CD14-positive monocyte (primary cell): ENCODE data around the gene KIF4A. TPM values are rescaled to one million over a fixed set of nuclear protein-coding genes. Genes with fewer than 3 reads are reported as not detected.

Experiments
- DNase-seq, 3 donors: peaks; one replicate each; pipeline ENCODE4 v3.0.0-alpha.2; 2011 to 2022
- H2AFZ ChIP-seq: 2 replicates; pipeline ENCODE4 v1.6.0; 2012; ENCODE audit warnings: mild to moderate bottlenecking, low read depth, low read length, inconsistent platforms; ENCODE audit not compliant: insufficient read depth, poor library complexity, severe bottlenecking
- H3K27ac ChIP-seq, 2 donors: 1 replicate in 1 of 2; 2 replicates in 1 of 2; pipeline ENCODE4 v1.5.1; 2012 to 2013; ENCODE audit warnings: low read length in 2 of 2, control low read depth in 1 of 2, inconsistent platforms in 1 of 2, low read depth in 1 of 2, mild to moderate bottlenecking in 1 of 2
- H3K27me3 ChIP-seq, 2 donors: one replicate each; pipeline versions ENCODE4 v1.6.0 to v1.6.1; 2011 to 2013; ENCODE audit warnings: low read length in 2 of 2; ENCODE audit not compliant: control insufficient read depth in 2 of 2, insufficient read depth in 2 of 2
- H3K36me3 ChIP-seq, 2 donors: replicated peaks in 1 of 2; 1 replicate in 1 of 2; 2 replicates in 1 of 2; pipeline versions ENCODE4 v1.5.1 to v1.6.1; 2012 to 2013; ENCODE audit warnings: low read length in 2 of 2, control low read depth in 1 of 2, inconsistent platforms in 1 of 2, mild to moderate bottlenecking in 1 of 2; ENCODE audit not compliant: insufficient read depth in 2 of 2, control insufficient read depth in 1 of 2
- H3K4me1 ChIP-seq, 2 donors: 1 replicate in 1 of 2; 2 replicates in 1 of 2; pipeline versions ENCODE4 v1.5.1 to v1.6.1; 2012 to 2013; ENCODE audit warnings: low read length in 2 of 2, control low read depth in 1 of 2, inconsistent platforms in 1 of 2, mild to moderate bottlenecking in 1 of 2, moderate library complexity in 1 of 2; ENCODE audit not compliant: insufficient read depth in 2 of 2, control insufficient read depth in 1 of 2
- H3K4me2 ChIP-seq: replicated peaks from 2 replicates; pipeline ENCODE3; 2012; ENCODE audit warnings: low read length, moderate library complexity, mild to moderate bottlenecking; ENCODE audit not compliant: poor library complexity, severe bottlenecking; ENCODE audit errors: extremely low read depth
- H3K4me3 ChIP-seq, 3 experiments: fragments of 200-600 bp in 1 of 3; sonication (generic) in 1 of 3; replicated peaks in 1 of 3; 1 replicate in 2 of 3; 2 replicates in 1 of 3; pipeline ENCODE4 v1.5.1; 2011 to 2013; ENCODE audit warnings: low read length in 3 of 3, mild to moderate bottlenecking in 3 of 3, control low read depth in 2 of 3, low read depth in 2 of 3, inconsistent platforms in 1 of 3, moderate library complexity in 1 of 3
- H3K79me2 ChIP-seq: 2 replicates; pipeline ENCODE4 v1.6.0; 2012; ENCODE audit warnings: mild to moderate bottlenecking, control low read depth, inconsistent platforms, low read length, moderate library complexity; ENCODE audit not compliant: insufficient read depth
- H3K9ac ChIP-seq: 2 replicates; pipeline ENCODE4 v1.6.0; 2017; ENCODE audit warnings: low read length, mild to moderate bottlenecking; ENCODE audit not compliant: insufficient read depth, poor library complexity, severe bottlenecking
- H3K9me3 ChIP-seq, 2 donors: replicated peaks in 1 of 2; 1 replicate in 1 of 2; 2 replicates in 1 of 2; pipeline versions ENCODE4 v1.5.1 to v1.6.1; 2012 to 2013; ENCODE audit warnings: low read length in 2 of 2, control low read depth in 1 of 2; ENCODE audit not compliant: control insufficient read depth in 1 of 2, insufficient read depth in 1 of 2
- H4K20me1 ChIP-seq: 2 replicates; pipeline ENCODE4 v1.6.0; 2012; ENCODE audit warnings: mild to moderate bottlenecking, low read length, control low read depth, moderate library complexity; ENCODE audit not compliant: insufficient read depth
- H3K27ac Mint-ChIP-seq, 7 donors: one replicate each; pipeline ENCODE4 v1.8.0; 2020; ENCODE audit warnings: mild to moderate bottlenecking in 7 of 7, mixed read lengths in 7 of 7, moderate library complexity in 6 of 7, inconsistent platforms in 2 of 7
- H3K27me3 Mint-ChIP-seq, 3 donors: one replicate each; pipeline ENCODE4 v1.8.0; 2021 to 2022; ENCODE audit warnings: low read depth in 3 of 3, mild to moderate bottlenecking in 3 of 3, mixed read lengths in 3 of 3, moderate library complexity in 3 of 3, inconsistent platforms in 1 of 3
- H3K36me3 Mint-ChIP-seq, 2 donors: one replicate each; pipeline ENCODE4 v1.8.0; 2020; ENCODE audit warnings: mixed read lengths in 2 of 2, inconsistent platforms in 1 of 2, mild to moderate bottlenecking in 1 of 2
- H3K4me1 Mint-ChIP-seq: one replicate; pipeline ENCODE4 v1.8.0; 2020; ENCODE audit warnings: mild to moderate bottlenecking, mixed read lengths
- H3K4me3 Mint-ChIP-seq, 2 donors: one replicate each; pipeline ENCODE4 v1.8.0; 2020; ENCODE audit warnings: mild to moderate bottlenecking in 2 of 2, mixed read lengths in 2 of 2, moderate library complexity in 1 of 2
- H3K9me3 Mint-ChIP-seq, 7 donors: one replicate each; pipeline ENCODE4 v1.8.0; 2020 to 2022; ENCODE audit warnings: mixed read lengths in 7 of 7, mild to moderate bottlenecking in 6 of 7, moderate library complexity in 6 of 7, inconsistent platforms in 2 of 7
- WGBS: methylation state at CpG from one replicate; pipeline ENCODE4 v1.1.5; 2013; ENCODE audit warnings: missing lambda C conversion rate; ENCODE audit not compliant: insufficient coverage; 5-methylcytosine and 5-hydroxymethylcytosine counted together
- intact Hi-C, 2 donors: fragments of 100-400 bp; cut with micrococcal nuclease; formaldehyde crosslinking; loops; one replicate each; pipeline versions ENCODE4 v1.15.0 to v1.15.1; 2023
- polyA plus RNA-seq, 3 donors: library from polyadenylated mRNA; depleted of rRNA in 1 of 3; unstranded in 2 of 3; stranded (reverse) in 1 of 3; fragments of 300-500 nt in 2 of 3; fragments of >200 nt in 1 of 3; fragmentation: Illumina TruSeq in 2 of 3; gene quantifications; 1 replicate in 2 of 3; 2 replicates in 1 of 3; pipeline ENCODE4 v1.2.3, GENCODE V29; 2012 to 2021
- TF ChIP-seq, protein P1 (sequence below): fragments of 200-600 bp; IDR thresholded peaks from one replicate; pipeline ENCODE4 v1.8.0; 2022; ENCODE audit warnings: antibody characterized with exemption, mild to moderate bottlenecking

Gene KIF4A
- polyA plus RNA-seq, 3 donors, result 0.03 TPM; not detected in 2

DNA sequence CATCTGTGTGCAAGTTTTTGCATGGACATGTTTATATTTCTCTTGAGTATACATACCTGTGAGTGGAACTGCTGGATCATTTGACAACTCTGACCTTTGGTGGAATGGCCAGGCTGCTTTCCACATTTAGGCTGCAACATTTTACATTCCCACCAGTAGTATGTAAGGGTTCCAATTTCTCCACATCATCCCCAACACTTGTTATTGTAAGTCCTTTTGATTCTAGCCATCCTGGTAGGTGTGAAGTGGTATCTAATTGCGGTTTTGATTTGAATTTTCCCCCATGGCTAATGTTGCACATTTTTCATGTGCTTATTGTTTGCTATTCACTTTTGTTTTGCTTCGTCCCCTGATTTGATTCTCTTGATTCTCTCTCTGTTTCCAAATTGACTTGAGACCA, 171.1 kb downstream of the KIF4A start:
- H3K9me3 Mint-ChIP-seq, result no peaks in the 10 kb centered on the region
- peaks cover 6 to 10% of the 10 kb centered on the region in 2 donors for H3K27me3 ChIP-seq
- DNase-seq, result no peak
- H3K79me2 ChIP-seq, result no peaks in the 10 kb centered on the region
- H3K36me3 ChIP-seq, result no peaks in the 10 kb centered on the region
- H3K27ac Mint-ChIP-seq, result no peak overlapping the region
- H3K4me1 Mint-ChIP-seq, result no peaks in the 10 kb centered on the region
- no peaks in the 10 kb centered on the region for H3K4me1 ChIP-seq
- H3K4me2 ChIP-seq, result no peak overlapping the region
- no peaks in the 10 kb centered on the region for H4K20me1 ChIP-seq
- no peak overlapping the region for H3K4me3 ChIP-seq
- H3K27ac ChIP-seq, result no peak overlapping the region
- no peak overlapping the region for H2AFZ ChIP-seq
- no peaks in the 10 kb centered on the region for H3K9me3 ChIP-seq
- intact Hi-C loops, result no loop called here
- no peak overlapping the region for H3K4me3 Mint-ChIP-seq
- TF ChIP-seq, protein P1, sequence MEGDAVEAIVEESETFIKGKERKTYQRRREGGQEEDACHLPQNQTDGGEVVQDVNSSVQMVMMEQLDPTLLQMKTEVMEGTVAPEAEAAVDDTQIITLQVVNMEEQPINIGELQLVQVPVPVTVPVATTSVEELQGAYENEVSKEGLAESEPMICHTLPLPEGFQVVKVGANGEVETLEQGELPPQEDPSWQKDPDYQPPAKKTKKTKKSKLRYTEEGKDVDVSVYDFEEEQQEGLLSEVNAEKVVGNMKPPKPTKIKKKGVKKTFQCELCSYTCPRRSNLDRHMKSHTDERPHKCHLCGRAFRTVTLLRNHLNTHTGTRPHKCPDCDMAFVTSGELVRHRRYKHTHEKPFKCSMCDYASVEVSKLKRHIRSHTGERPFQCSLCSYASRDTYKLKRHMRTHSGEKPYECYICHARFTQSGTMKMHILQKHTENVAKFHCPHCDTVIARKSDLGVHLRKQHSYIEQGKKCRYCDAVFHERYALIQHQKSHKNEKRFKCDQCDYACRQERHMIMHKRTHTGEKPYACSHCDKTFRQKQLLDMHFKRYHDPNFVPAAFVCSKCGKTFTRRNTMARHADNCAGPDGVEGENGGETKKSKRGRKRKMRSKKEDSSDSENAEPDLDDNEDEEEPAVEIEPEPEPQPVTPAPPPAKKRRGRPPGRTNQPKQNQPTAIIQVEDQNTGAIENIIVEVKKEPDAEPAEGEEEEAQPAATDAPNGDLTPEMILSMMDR, result no peak
- no CpG with 5 or more reads among the region's 2 CpGs for WGBS
- no peaks in the 10 kb centered on the region for H3K36me3 Mint-ChIP-seq
- no peak overlapping the region for H3K9ac ChIP-seq
- H3K27me3 Mint-ChIP-seq, result peaks cover 7 to 23% (median 12%) of the 10 kb centered on the region in 3 donors

DNA sequence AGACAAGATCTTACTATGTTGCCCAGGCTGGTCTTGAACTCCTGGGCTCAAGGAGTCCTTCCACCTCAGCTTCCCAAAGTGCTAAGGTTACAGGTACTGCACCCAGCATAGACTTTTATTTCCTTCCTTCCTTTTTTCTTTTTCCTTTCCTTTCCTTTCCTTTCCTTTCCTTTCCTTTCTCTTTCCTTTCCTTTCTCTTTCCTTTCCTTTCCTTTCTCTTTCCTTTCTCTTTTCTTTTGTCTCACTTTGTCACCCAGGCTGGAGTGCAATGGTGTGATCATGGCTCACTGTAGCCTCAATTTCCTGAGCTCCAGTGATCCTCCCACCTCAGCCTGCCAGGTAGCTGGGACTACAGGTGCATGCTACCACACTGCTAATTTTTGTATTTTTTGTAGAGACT, 174.1 kb downstream of the KIF4A start:
- Histone ChIP-seq H3K36me3 (no peaks in the 10 kb centered on the region), H2AFZ (no peak overlapping the region), H4K20me1 (no peaks in the 10 kb centered on the region), H3K27me3 (no peaks in the 10 kb centered on the region), H3K9ac (no peak overlapping the region), H3K27ac (no peak overlapping the region), H3K9me3 (no peaks in the 10 kb centered on the region), H3K4me3 (no peak overlapping the region), H3K79me2 (no peaks in the 10 kb centered on the region), H3K4me2 (no peak overlapping the region), H3K4me1 (no peaks in the 10 kb centered on the region)
- Mint-ChIP-seq H3K4me1 (no peaks in the 10 kb centered on the region), H3K36me3 (no peaks in the 10 kb centered on the region), H3K27ac (no peak overlapping the region), H3K4me3 (no peak overlapping the region), H3K27me3 (peaks cover 0 to 9% (median 0%) of the 10 kb centered on the region in 3 donors), H3K9me3 (no peaks in the 10 kb centered on the region)
- TF ChIP-seq, protein P1, result no peak
- intact Hi-C loops, result no loop called here
- DNase-seq, result no peak
